Hepatocyte (in vitro differentiated cells): ENCODE measurements around the gene MORN5.

ENCODE experiments used
- EZH2 ChIP-seq: fragments of 200-600 bp; sonication (generic); IDR thresholded peaks from 2 replicates; pipeline ENCODE4 v1.6.1; 2016; ENCODE audit warnings: antibody characterized with exemption, mild to moderate bottlenecking, borderline replicate concordance
- EZH2phosphoT487 ChIP-seq: fragments of 200-600 bp; sonication (generic); IDR thresholded peaks from one replicate; pipeline ENCODE4 v1.6.1; 2018; ENCODE audit warnings: antibody characterized with exemption, mild to moderate bottlenecking, low read depth, moderate library complexity; ENCODE audit not compliant: unreplicated experiment, severe bottlenecking
- TF ChIP-seq, protein P1 (sequence below): fragments of 200-600 bp; sonication (generic); IDR thresholded peaks from 2 replicates; pipeline ENCODE4 v1.5.1; 2016; ENCODE audit warnings: antibody characterized with exemption, mild to moderate bottlenecking; ENCODE audit not compliant: poor library complexity

DNA sequence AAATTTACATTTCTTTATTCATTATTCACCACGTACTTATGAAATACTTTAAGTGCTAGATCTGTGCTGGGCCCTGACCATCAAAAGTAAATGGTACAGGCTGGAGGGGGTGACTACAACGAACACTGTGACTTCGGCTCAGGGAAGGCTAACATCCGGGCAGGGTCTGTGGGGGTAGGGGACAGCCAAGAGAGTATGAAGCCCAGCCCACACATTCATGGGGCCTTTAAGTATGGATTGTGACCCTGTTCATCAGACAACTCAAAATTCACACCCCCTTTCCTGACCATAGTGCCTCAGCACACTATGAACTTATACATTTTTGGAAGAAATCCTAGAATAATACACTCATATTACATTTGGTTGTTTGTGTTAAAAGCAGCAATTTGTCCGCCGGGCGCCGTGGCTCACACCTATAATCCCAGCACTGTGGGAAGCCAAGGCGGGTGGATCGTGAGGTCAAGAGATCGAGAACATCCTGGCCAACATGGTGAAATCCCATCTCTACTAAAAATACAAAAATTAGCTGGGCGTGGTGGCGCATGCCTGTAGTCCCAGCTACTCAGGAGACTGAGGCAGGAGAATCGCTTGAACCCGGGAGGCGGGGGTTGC is 33.3 kb downstream of the MORN5 start:
- TF ChIP-seq EZH2 (no peak), EZH2phosphoT487 (no peak)
- TF ChIP-seq, protein P1, sequence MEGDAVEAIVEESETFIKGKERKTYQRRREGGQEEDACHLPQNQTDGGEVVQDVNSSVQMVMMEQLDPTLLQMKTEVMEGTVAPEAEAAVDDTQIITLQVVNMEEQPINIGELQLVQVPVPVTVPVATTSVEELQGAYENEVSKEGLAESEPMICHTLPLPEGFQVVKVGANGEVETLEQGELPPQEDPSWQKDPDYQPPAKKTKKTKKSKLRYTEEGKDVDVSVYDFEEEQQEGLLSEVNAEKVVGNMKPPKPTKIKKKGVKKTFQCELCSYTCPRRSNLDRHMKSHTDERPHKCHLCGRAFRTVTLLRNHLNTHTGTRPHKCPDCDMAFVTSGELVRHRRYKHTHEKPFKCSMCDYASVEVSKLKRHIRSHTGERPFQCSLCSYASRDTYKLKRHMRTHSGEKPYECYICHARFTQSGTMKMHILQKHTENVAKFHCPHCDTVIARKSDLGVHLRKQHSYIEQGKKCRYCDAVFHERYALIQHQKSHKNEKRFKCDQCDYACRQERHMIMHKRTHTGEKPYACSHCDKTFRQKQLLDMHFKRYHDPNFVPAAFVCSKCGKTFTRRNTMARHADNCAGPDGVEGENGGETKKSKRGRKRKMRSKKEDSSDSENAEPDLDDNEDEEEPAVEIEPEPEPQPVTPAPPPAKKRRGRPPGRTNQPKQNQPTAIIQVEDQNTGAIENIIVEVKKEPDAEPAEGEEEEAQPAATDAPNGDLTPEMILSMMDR, result no peak
